Activated naive CD4-positive, alpha-beta T cell (primary cell): ENCODE data around the gene DGKG.

ENCODE experiments used
- DNase-seq, 4 experiments: peaks; one replicate each; lab custom pipeline; 2025; lab: John Stamatoyannopoulos, UW

Gene DGKG

DNA sequence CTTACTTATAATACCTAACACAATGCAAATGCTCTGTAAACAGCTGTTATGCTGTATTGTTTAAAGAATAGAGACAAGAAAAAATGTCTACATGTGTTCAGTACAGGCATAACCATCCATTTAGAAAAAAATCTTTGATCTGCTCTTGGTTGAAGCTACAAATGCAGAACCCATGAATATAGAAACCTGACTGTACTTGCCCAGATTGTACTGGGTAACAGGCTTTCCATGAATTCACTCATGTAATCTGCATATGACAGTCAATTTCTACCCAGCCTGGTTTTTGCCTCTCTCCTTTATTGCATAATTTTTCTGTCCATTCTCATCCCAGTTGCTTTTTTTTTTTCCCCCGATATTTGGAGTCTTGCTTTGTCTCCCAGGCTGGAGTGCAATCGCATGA, 190.5 kb downstream of the DGKG start:
- no peak for DNase-seq

- DNase-seq, result no peak
Measured at GRCh38 chr3:186170516-186170915, 191.5 kb downstream of the DGKG start.

DNA sequence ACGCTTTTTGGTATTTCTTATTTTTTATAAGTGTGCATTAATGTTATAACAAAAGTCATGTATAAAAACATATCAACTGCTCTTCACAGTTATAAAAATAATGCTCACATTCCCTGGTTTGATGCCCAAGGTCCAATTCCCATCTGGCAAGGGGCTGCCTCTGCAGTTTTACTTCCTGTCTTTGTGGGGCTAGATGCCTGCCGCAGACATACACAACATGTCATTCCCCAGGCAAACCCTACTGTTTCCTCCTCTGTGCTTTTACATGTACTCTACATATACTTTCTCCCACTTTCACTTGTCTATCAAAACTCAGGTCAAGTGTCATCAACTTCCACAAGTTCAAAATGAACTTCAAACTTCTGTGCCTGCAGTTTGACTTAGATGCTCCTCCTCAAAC, 192.7 kb downstream of the DGKG start:
- no peak for DNase-seq

DNA sequence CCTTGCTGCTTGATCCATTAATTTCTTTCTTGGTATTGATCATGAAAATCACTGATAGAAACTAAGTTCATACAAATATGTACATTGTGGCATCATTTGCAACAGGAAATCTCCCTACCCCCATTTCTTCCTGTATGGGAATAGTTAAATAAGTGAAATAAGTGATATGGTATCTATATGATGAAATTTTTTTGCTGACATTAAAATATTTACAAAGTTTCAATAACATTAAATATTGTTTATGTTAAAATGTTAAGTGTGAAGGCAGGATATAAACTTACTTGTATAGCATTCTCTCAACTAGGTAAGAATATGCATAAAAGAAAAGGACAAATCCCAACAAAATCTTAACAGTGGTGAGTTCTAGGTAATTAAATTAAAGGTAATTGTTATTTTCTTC, 193.1 kb downstream of the DGKG start:
- no peak for DNase-seq

- DNase-seq, result no peak
Measured at GRCh38 chr3:186167646-186168395, 194.2 kb downstream of the DGKG start.

GRCh38 chr3:186166491-186167288, 195.3 kb downstream of the DGKG start:
- no peak for DNase-seq

- DNase-seq, result no peak
Measured at GRCh38 chr3:186166036-186166435, 196.0 kb downstream of the DGKG start.

DNA sequence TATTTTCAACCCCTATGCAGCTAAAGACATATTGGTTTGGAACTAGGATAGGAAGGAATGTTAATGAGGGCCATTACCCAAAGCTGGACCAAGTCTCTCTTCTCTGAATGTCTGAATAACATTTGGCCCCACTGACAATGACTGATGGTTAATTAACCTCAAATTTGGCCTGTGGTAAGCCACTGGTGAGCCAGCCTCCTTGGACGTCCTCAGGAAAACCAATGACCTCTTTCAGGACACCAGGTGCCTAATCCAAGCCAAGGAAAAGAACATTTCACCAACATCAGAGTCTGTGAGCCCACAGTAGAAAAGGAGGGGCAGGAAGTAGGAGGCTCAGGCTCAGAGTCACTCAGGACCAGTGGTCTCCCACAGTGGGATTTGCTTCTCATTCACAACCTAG, 196.7 kb downstream of the DGKG start:
- no peak for DNase-seq

DNA sequence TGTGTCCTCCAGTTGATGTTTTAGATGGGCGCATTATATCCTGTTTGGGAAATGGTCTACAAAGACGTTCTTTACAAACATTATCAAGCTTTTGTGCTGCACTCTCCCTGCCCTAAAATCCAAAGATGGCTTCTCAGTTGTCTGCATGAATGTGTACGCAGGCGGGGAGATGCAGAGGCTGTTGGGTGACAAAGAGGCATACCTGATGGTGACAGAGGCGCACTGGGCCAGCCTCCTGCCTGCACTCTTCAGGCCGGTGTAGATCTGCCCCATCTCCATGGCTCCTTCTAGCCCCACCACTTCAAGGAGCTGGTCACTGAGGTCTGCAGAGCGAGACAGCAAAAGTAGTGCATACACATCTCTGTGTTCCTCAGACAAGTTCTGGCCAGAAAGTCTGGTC, 197.3 kb downstream of the DGKG start:
- no peak for DNase-seq

GRCh38 chr3:186162221-186162620, 199.8 kb downstream of the DGKG start:
- DNase-seq, result no peak

- DNase-seq, result no peak
Measured at GRCh38 chr3:186160691-186161243, 201.3 kb downstream of the DGKG start.

GRCh38 chr3:186154641-186155040, 207.4 kb downstream of the DGKG start:
- DNase-seq, result no peak

GRCh38 chr3:186152889-186153292, 209.1 kb downstream of the DGKG start:
- no peak for DNase-seq

- DNase-seq, result no peak
Measured at GRCh38 chr3:186152361-186152798, 209.7 kb downstream of the DGKG start.

- DNase-seq, result no peak
Measured at GRCh38 chr3:186151077-186151971, 210.7 kb downstream of the DGKG start.

DNA sequence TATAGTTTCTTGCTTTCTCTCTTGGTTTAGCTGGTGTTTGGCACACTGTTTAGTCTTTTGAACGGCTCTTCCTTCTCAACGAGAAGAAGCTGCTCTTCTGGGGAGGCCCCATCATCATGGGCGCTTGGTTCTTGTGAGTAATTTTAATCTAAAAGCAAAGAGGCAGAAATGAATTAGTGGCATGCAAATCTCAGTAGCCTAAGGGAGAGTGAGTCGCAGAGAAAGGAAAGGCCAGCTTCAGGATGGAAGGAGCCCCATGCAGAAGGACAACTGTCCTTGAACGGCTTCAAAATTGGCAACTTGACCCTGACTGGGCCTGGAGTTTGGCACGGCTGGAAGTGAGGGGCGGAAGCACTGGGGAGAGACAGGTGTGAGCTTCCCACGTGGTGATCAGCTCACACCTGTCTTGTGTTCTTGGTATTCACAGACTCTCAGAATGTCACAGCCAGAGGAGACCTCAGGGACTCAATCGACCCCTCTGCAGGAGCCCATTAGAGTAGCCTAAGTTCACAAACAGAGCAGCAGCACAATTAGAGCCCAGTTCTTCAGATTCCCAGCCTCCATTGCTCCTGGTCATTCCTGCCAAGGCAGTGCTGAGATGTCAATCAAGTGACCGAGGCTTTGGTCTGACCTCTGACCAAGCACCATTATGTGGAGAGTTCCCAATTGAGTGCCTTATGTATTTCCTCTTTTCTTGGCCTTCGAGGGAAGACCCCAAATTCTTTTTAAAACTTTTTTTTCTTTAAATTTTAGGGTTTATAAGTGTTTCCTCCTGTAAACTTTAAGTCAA, 211.8 kb downstream of the DGKG start:
- no peak for DNase-seq

GRCh38 chr3:186149319-186149960, 212.6 kb downstream of the DGKG start:
- no peak for DNase-seq

DNA sequence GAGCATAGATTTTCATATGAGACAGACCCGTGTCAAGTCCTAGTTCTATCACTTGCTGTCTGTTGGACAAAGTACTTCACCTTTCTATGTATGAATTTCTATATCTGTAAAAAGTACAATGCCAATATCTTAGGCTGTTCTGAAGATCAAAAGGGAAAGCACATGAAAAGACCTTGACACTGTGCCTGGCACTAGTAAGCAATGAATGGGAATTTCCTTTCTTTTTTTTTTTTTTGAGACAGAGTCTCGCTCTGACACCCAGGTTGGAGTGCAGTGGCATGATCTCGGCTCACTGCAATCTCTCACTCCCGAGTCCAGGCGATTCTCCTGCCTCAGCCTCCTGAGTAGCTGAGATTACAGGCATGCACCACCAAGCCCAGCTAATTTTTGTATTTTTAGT, 217.8 kb downstream of the DGKG start:
- no peak for DNase-seq

DNA sequence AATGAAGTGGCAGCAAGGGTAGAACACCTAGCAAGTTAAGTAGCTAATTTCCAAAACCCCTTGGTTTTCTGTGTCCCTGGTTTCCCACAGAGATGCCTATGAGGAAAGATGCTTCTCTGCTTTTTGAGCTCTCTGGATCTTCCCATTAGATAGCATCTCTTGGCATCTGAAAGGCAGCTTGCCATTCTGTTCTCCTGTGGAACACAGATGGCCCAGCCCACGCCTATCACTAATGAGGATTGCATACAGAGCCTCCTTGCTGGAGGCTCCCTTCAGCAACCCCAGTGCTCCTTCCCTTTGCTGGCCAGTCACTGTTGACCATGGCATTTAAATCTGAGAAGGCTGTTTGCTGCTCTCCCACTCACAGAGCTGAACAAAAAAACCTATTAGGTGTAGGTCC, 218.8 kb downstream of the DGKG start:
- DNase-seq, result no peak

GRCh38 chr3:186142393-186142932, 219.6 kb downstream of the DGKG start:
- no peak for DNase-seq
